HCT116 (cell line): ENCODE measurements around the gene AFAP1. TPM values are rescaled to one million over a fixed set of nuclear protein-coding genes. Genes with fewer than 3 reads are reported as not detected.

Source experiments
- ATAC-seq: fragments of 200-7000 bp; cut with Tn5 transposase; 2 replicates; pipeline ENCODE4 v1.9.1; 2020; ENCODE audit warnings: mild to moderate bottlenecking, moderate library complexity
- BruUV-seq: library from RNA; stranded (reverse); fragments of 400-500 nt; replicated peaks from 2 replicates; lab custom pipeline; 2021; lab: Mats Ljungman, UMichigan
- CTCF ChIA-PET: fragments of 300-600 bp; sonication (Branson Sonifier 250); formaldehyde crosslinking; loops from one replicate; lab custom pipeline; 2021; ENCODE audit warnings: antibody characterized with exemption; lab: Charles Lee
- POLR2A ChIA-PET: fragments of 300-600, 350-600 bp; sonication (Branson Sonifier 250); formaldehyde crosslinking; loops from one replicate; lab custom pipeline; 2021; ENCODE audit warnings: antibody characterized with exemption; lab: Charles Lee
- RAD21 ChIA-PET, 2 experiments: fragments of 300-600 bp; sonication (Branson Sonifier 250); formaldehyde crosslinking; loops; one replicate each; lab custom pipeline; 2023; ENCODE audit warnings: low total read pairs in 2 of 2; ENCODE audit not compliant: uncharacterized antibody in 2 of 2, unreplicated experiment in 2 of 2, low non-redundant PET in 1 of 2; lab: Charles Lee
- DNase-seq: peaks from one replicate; pipeline ENCODE4 v3.0.0-alpha.2; 2010; ENCODE audit warnings: low read depth, low spot score
- H2AFZ ChIP-seq: fragments of 200-600 bp; shearing (Covaris generic), sonication (generic); 2 replicates; pipeline ENCODE4 v1.6.1; 2017; ENCODE audit warnings: low read depth, mixed run types, mixed read lengths, antibody characterized with exemption, low read length; ENCODE audit not compliant: poor library complexity, severe bottlenecking
- H3K27ac ChIP-seq: 2 replicates; pipeline ENCODE4 v1.5.1; 2012; ENCODE audit warnings: low read depth, low read length
- H3K27me3 ChIP-seq: fragments of 200-600 bp; sonication (generic); 2 replicates; pipeline ENCODE4 v1.6.1; 2016; ENCODE audit warnings: mixed run types, low read length, mixed read lengths; ENCODE audit not compliant: insufficient read depth
- H3K36me3 ChIP-seq, 2 experiments: fragments of 200-500 bp in 1 of 2; fragments of 200-600 bp in 1 of 2; sonication (Bioruptor generic) in 1 of 2; sonication (generic) in 1 of 2; 2 replicates each; pipeline versions ENCODE4 v1.5.1 to v1.6.1; 2014 to 2016; ENCODE audit warnings: low read length in 2 of 2, inconsistent platforms in 1 of 2, mixed read lengths in 1 of 2, mixed run types in 1 of 2; ENCODE audit not compliant: insufficient read depth in 2 of 2, control insufficient read depth in 1 of 2
- H3K4me1 ChIP-seq, 2 experiments: fragments of 200-600 bp in 1 of 2; sonication (generic) in 1 of 2; 2 replicates each; pipeline versions ENCODE4 v1.5.1 to v1.6.1; 2012 to 2017; ENCODE audit warnings: low read length in 2 of 2, inconsistent platforms in 1 of 2, mild to moderate bottlenecking in 1 of 2, mixed read lengths in 1 of 2, mixed run types in 1 of 2, moderate library complexity in 1 of 2; ENCODE audit not compliant: insufficient read depth in 2 of 2, control insufficient read depth in 1 of 2
- H3K4me2 ChIP-seq: fragments of 200-600 bp; sonication (generic); 2 replicates; pipeline ENCODE4 v1.6.1; 2017; ENCODE audit warnings: mixed run types, low read length, mixed read lengths
- H3K4me3 ChIP-seq, 2 experiments: fragments of 200-600 bp in 1 of 2; sonication (generic) in 1 of 2; replicated peaks in 1 of 2; 2 replicates each; pipeline ENCODE4 v1.5.1; 2011 to 2016; ENCODE audit warnings: low read length in 2 of 2, control low read depth in 1 of 2, low read depth in 1 of 2, mild to moderate bottlenecking in 1 of 2, mixed read lengths in 1 of 2, mixed run types in 1 of 2
- H3K79me2 ChIP-seq: fragments of 200-600 bp; sonication (generic); 2 replicates; pipeline ENCODE4 v1.6.1; 2017; ENCODE audit warnings: mild to moderate bottlenecking, mixed run types, low read length, moderate library complexity, mixed read lengths; ENCODE audit not compliant: insufficient read depth
- H3K9ac ChIP-seq: fragments of 200-600 bp; sonication (generic); 2 replicates; pipeline ENCODE4 v1.6.1; 2016; ENCODE audit warnings: low read length, mixed read lengths
- H3K9me2 ChIP-seq: fragments of 200-600 bp; sonication (generic), shearing (Covaris generic); 2 replicates; pipeline ENCODE4 v1.6.1; 2017; ENCODE audit warnings: mixed run types, mild to moderate bottlenecking, moderate library complexity; ENCODE audit not compliant: insufficient read depth
- H3K9me3 ChIP-seq, 2 experiments: fragments of 200-500 bp in 1 of 2; fragments of 200-600 bp in 1 of 2; sonication (Bioruptor generic) in 1 of 2; sonication (generic) in 1 of 2; 2 replicates each; pipeline ENCODE4 v1.6.1; 2014 to 2017; ENCODE audit warnings: low read length in 2 of 2, mixed read lengths in 2 of 2, inconsistent platforms in 1 of 2, low read depth in 1 of 2, mild to moderate bottlenecking in 1 of 2, mixed run types in 1 of 2, moderate library complexity in 1 of 2; ENCODE audit not compliant: control insufficient read depth in 1 of 2, insufficient read depth in 1 of 2
- H4K20me1 ChIP-seq: fragments of 200-600 bp; sonication (generic), shearing (Covaris generic); 2 replicates; pipeline ENCODE4 v1.6.1; 2017; ENCODE audit warnings: mixed run types, mild to moderate bottlenecking, moderate library complexity; ENCODE audit not compliant: insufficient read depth
- CEBPB ChIP-seq: IDR thresholded peaks from 2 replicates; pipeline ENCODE4 v1.6.1; 2012; ENCODE audit warnings: low read depth
- EGR1 ChIP-seq: IDR thresholded peaks from 2 replicates; pipeline ENCODE4 v1.6.1; 2012; ENCODE audit warnings: low read depth
- FOSL1 ChIP-seq: IDR thresholded peaks from 2 replicates; pipeline ENCODE4 v1.6.1; 2012; ENCODE audit warnings: low read depth
- MAX ChIP-seq: IDR thresholded peaks from 2 replicates; pipeline ENCODE4 v1.6.1; 2012
- POLR2AphosphoS5 ChIP-seq: IDR thresholded peaks from 2 replicates; pipeline ENCODE4 v1.6.1; 2011; ENCODE audit warnings: mild to moderate bottlenecking, low read depth, low read length, moderate library complexity
- SIN3A ChIP-seq: IDR thresholded peaks from 2 replicates; pipeline ENCODE4 v1.6.1; 2012; ENCODE audit warnings: low read depth
- SP1 ChIP-seq: IDR thresholded peaks from 2 replicates; pipeline ENCODE4 v1.6.1; 2012; ENCODE audit warnings: low read depth
- SRF ChIP-seq: IDR thresholded peaks from 2 replicates; pipeline ENCODE4 v1.6.1; 2012; ENCODE audit warnings: low read depth
- TCF7L2 ChIP-seq: IDR thresholded peaks from 2 replicates; pipeline ENCODE4 v1.7.0; 2011; ENCODE audit warnings: borderline replicate concordance, inconsistent platforms; ENCODE audit not compliant: insufficient read depth, insufficient read length; ENCODE audit errors: extremely low read depth
- ZFX ChIP-seq: fragments of 450-650 bp; IDR thresholded peaks from 2 replicates; pipeline ENCODE4 v1.6.1; 2017
- ZNF274 ChIP-seq: fragments of 200-500 bp; sonication (Bioruptor generic); IDR thresholded peaks from 2 replicates; pipeline ENCODE4 v1.6.1; 2014; ENCODE audit warnings: mild to moderate bottlenecking, low read depth, low read length, inconsistent platforms
- intact Hi-C: fragments of 100-400 bp; cut with micrococcal nuclease; formaldehyde crosslinking; loops from 2 replicates; pipeline ENCODE4 v1.10.0; 2022
- total RNA-seq: library from RNA; stranded (reverse); gene quantifications from one replicate; pipeline ENCODE4 v1.2.1, GENCODE V29; 2021; ENCODE audit not compliant: unreplicated experiment

The AFAP1 gene
- total RNA-seq, 1 experiment from 2014 or later, result 19.4 TPM

- no peaks in the 10 kb centered on the region for H3K36me3 ChIP-seq
- intact Hi-C loops, result no loop called here
- ChIA-PET CTCF (no interaction called here), POLR2A (no interaction called here), RAD21 (no interaction called here)
- no TSS peak for BruUV-seq
- no peak for ATAC-seq
- H4K20me1 ChIP-seq, result no peaks in the 10 kb centered on the region
- no peaks in the 10 kb centered on the region for H3K9me3 ChIP-seq
- H3K79me2 ChIP-seq, result no peaks in the 10 kb centered on the region
- H3K9me2 ChIP-seq, result no peaks in the 10 kb centered on the region
- no peak overlapping the region for H3K4me3 ChIP-seq
- no peak overlapping the region for H3K9ac ChIP-seq
- no peak for DNase-seq
- TF ChIP-seq SP1, result no peak
- H3K27me3 ChIP-seq, result no peaks in the 10 kb centered on the region
- no peak overlapping the region for H3K27ac ChIP-seq
- H3K4me2 ChIP-seq, result no peak overlapping the region
- no peak overlapping the region for H2AFZ ChIP-seq
- no peaks in the 10 kb centered on the region for H3K4me1 ChIP-seq
Measured at GRCh38 chr4:7787681-7788141, 151.9 kb downstream of the AFAP1 start.

- intact Hi-C loops, result no loop called here
- no peaks in the 10 kb centered on the region for H3K79me2 ChIP-seq
- DNase-seq (no peak), ATAC-seq (no peak)
- no peaks in the 10 kb centered on the region for H4K20me1 ChIP-seq
- H3K9ac ChIP-seq, result no peak overlapping the region
- H3K9me3 ChIP-seq, result no peaks in the 10 kb centered on the region
- H2AFZ ChIP-seq, result no peak overlapping the region
- H3K9me2 ChIP-seq, result no peaks in the 10 kb centered on the region
- BruUV-seq, result no TSS peak
- no peaks in the 10 kb centered on the region for H3K4me1 ChIP-seq
- no peak overlapping the region for H3K4me3 ChIP-seq
- H3K36me3 ChIP-seq, result no peaks in the 10 kb centered on the region
- H3K4me2 ChIP-seq, result no peak overlapping the region
- no peak overlapping the region for H3K27ac ChIP-seq
- no peak for TF ChIP-seq MAX
- no peak for TF ChIP-seq FOSL1
- no peak for TF ChIP-seq CEBPB
- no peak for TF ChIP-seq SIN3A
- no peak for TF ChIP-seq ZNF274
- no peak for TF ChIP-seq EGR1
- no peak for TF ChIP-seq SRF
- no peak for TF ChIP-seq TCF7L2
- TF ChIP-seq SP1, result no peak
- TF ChIP-seq POLR2AphosphoS5, result no peak
- TF ChIP-seq ZFX, result no peak
- H3K27me3 ChIP-seq, result no peaks in the 10 kb centered on the region
- ChIA-PET POLR2A (no interaction called here), RAD21 (no interaction called here), CTCF (no interaction called here)
Measured at GRCh38 chr4:7787067-7787466, 152.6 kb downstream of the AFAP1 start.
